ENCODE results near the gene ACTL6A.

Gene ACTL6A

GRCh38 chr3:179599531-179599930 is 36.8 kb downstream of the ACTL6A start:
- no peak for DNase-seq

GRCh38 chr3:179603321-179603720 is 40.6 kb downstream of the ACTL6A start:
- no peak for DNase-seq

GRCh38 chr3:179603831-179604230 is 41.1 kb downstream of the ACTL6A start:
- DNase-seq, result no peak

GRCh38 chr3:179604321-179605078 is 41.8 kb downstream of the ACTL6A start, which contains the start of the genes MRPL47 and NDUFB5:
Gene MRPL47 (minus strand): TSS chr3:179604638. CDS start chr3:179604624, 14 bp downstream.
Gene NDUFB5 (plus strand): TSS chr3:179604794. CDS start chr3:179604816, 22 bp downstream.
- peak; percentile 84 to 87 for DNase-seq

GRCh38 chr3:179606534-179607085 is 43.9 kb downstream of the ACTL6A start:
- no peak for DNase-seq

GRCh38 chr3:179608931-179609720 is 46.4 kb downstream of the ACTL6A start:
- no peak for DNase-seq

GRCh38 chr3:179610066-179610465 is 47.3 kb downstream of the ACTL6A start:
- no peak for DNase-seq

- no peak for DNase-seq
These were observed 51.1 kb downstream of the ACTL6A start for GRCh38 chr3:179613807-179614206.

GRCh38 chr3:179615458-179616173 is 52.9 kb downstream of the ACTL6A start:
- DNase-seq, result no peak

- no peak for DNase-seq
These were observed 59.3 kb downstream of the ACTL6A start for GRCh38 chr3:179622023-179622422.

- DNase-seq, result no peak
These were observed 61.7 kb downstream of the ACTL6A start for GRCh38 chr3:179624451-179624850.

GRCh38 chr3:179630753-179631451 is 68.2 kb downstream of the ACTL6A start:
- DNase-seq, result no peak

Data from stimulated activated CD4-positive, alpha-beta T cell treated with anti-CD3 and anti-CD28 coated beads, Interleukin-2, amount 100 ng/mL, for 48 hours (primary cell).